ENCODE data around the gene C4orf46.
"Not testable (repeated sequence)": the region's sequence is repeated elsewhere in the genome, so short reads cannot be mapped to it uniquely, and the experiment has no call there.

GRCh38 chr4:158663255-158663654 lies 8.4 kb downstream of the C4orf46 start:
- not testable (repeated sequence) for TF ChIP-seq CTCF, POLR2AphosphoS5, POLR2A (IDR thresholded peaks at IDR 0.05)
